Activated CD4-positive, alpha-beta T cell treated with anti-CD3 and anti-CD28 coated beads for 36 hours (primary cell): ENCODE measurements around the gene KIF26B. TPM values are rescaled to one million over a fixed set of nuclear protein-coding genes. Genes with fewer than 3 reads are reported as not detected.
"Not testable (repeated sequence)": the region's sequence is repeated elsewhere in the genome, so short reads cannot be mapped to it uniquely, and the experiment has no call there.

ENCODE experiments used
- ATAC-seq: fragments of 200-7000 bp; cut with Tn5 transposase; one replicate; pipeline ENCODE4 v1.10.0; 2021; ENCODE audit warnings: mild to moderate bottlenecking, moderate library complexity
- CTCF ChIA-PET: fragments of 350-600 bp; sonication (Branson Sonifier 250); formaldehyde crosslinking; loops from one replicate; lab custom pipeline; 2021; ENCODE audit warnings: antibody characterized with exemption; lab: Charles Lee
- POLR2A ChIA-PET: fragments of 350-600 bp; sonication (Branson Sonifier 250); formaldehyde crosslinking; loops from one replicate; lab custom pipeline; 2021; ENCODE audit warnings: antibody characterized with exemption, inconsistent platforms; lab: Charles Lee
- DNase-seq: peaks from one replicate; pipeline ENCODE4 v3.0.0-alpha.2; 2020
- H3K27ac Mint-ChIP-seq: one replicate; pipeline ENCODE4 v1.8.0; 2021; ENCODE audit warnings: mixed read lengths
- H3K27me3 Mint-ChIP-seq: one replicate; pipeline ENCODE4 v1.8.0; 2021; ENCODE audit warnings: mixed read lengths
- H3K36me3 Mint-ChIP-seq: one replicate; pipeline ENCODE4 v1.8.0; 2021; ENCODE audit warnings: low read depth, mixed read lengths
- H3K4me1 Mint-ChIP-seq: one replicate; pipeline ENCODE4 v1.8.0; 2021; ENCODE audit warnings: mixed read lengths
- H3K4me3 Mint-ChIP-seq: one replicate; pipeline ENCODE4 v1.8.0; 2021; ENCODE audit warnings: mild to moderate bottlenecking, moderate library complexity, mixed read lengths
- H3K9me3 Mint-ChIP-seq: one replicate; pipeline ENCODE4 v1.8.0; 2021; ENCODE audit warnings: low read depth, mixed read lengths
- intact Hi-C, 2 experiments: fragments of 100-400 bp; cut with DNase I in 1 of 2; cut with micrococcal nuclease in 1 of 2; formaldehyde crosslinking; loops; one replicate each; pipeline versions ENCODE4 v1.14.2 to v1.15.1; 2022 to 2024; cut with DNase I, micrococcal nuclease
- total RNA-seq, 2 experiments: library from RNA; stranded (reverse); gene quantifications; one replicate each; pipeline ENCODE4 v1.2.3, GENCODE V29; 2021

Gene KIF26B
- total RNA-seq, 2 experiments from 2014 or later: 0.16 to 0.23 TPM

- CTCF ChIA-PET: no interaction called here
- no peaks in the 10 kb centered on the region for H3K36me3 Mint-ChIP-seq
- H3K4me3 Mint-ChIP-seq: no peak overlapping the region
- intact Hi-C loops: no loop called here
- no peaks in the 10 kb centered on the region for H3K9me3 Mint-ChIP-seq
- H3K27ac Mint-ChIP-seq: no peak overlapping the region
- DNase-seq: no peak
- H3K27me3 Mint-ChIP-seq: peaks cover 5% of the 10 kb centered on the region
- no peak for ATAC-seq
- POLR2A ChIA-PET: no interaction called here
- peaks cover 2% of the 10 kb centered on the region for H3K4me1 Mint-ChIP-seq
These were observed 199.4 kb downstream of the KIF26B start for GRCh38 chr1:245353915-245354775.

- H3K4me3 Mint-ChIP-seq, intact Hi-C loops, H3K9me3 Mint-ChIP-seq, CTCF ChIA-PET, H3K36me3 Mint-ChIP-seq, DNase-seq, H3K4me1 Mint-ChIP-seq, H3K27ac Mint-ChIP-seq, H3K27me3 Mint-ChIP-seq, ATAC-seq: not testable (repeated sequence)
- POLR2A ChIA-PET: interaction anchor here (0.6 kb wide), 1 partner anchor 699 kb away, joined by 7 read pairs; no protein-coding TSS in a partner anchor
These were observed 201.3 kb downstream of the KIF26B start for GRCh38 chr1:245355851-245356630.

DNA sequence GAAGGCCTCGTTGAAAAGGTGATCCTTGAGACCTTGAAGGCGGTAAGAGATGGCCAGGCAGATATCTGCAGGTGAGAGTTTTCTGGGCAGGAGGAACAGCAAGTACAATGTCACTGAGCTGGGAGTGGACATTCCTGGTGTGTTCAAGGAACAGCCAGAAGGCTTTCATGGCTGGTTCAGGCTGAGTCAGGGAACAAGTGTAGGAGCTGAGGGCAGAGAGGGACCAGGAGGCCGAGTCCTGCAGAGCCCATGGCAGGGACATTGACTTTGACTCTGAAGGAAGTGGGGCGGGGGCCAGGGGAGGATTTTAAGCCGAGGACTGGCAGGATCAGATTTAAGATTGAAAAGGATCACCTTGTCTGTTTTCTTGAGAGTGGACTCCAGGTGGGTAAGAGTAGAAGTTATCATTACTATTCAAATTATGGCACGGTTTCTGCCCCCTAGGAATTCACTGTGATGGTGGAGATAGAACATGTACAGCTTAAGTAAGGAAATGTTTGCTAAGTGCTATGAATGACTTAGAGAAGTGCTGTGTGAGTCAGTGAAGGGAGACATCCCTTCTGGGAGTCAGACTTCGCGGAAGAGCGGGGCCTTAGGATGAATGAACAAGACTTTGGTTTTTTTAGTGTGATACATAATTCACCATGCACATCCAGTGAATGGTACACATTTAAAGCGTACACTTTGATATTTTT is 202.3 kb downstream of the KIF26B start:
- ChIA-PET CTCF (no interaction called here), POLR2A (interaction anchor here (0.6 kb wide), 1 partner anchor 698 kb away, joined by 7 read pairs; no protein-coding TSS in a partner anchor)
- H3K27ac Mint-ChIP-seq: no peak overlapping the region
- peaks cover 2% of the 10 kb centered on the region for H3K4me1 Mint-ChIP-seq
- intact Hi-C loops: no loop called here
- H3K36me3 Mint-ChIP-seq: no peaks in the 10 kb centered on the region
- DNase-seq: no peak
- no peak overlapping the region for H3K4me3 Mint-ChIP-seq
- peaks cover 3% of the 10 kb centered on the region for H3K27me3 Mint-ChIP-seq
- H3K9me3 Mint-ChIP-seq: no peaks in the 10 kb centered on the region
- no peak for ATAC-seq

DNA sequence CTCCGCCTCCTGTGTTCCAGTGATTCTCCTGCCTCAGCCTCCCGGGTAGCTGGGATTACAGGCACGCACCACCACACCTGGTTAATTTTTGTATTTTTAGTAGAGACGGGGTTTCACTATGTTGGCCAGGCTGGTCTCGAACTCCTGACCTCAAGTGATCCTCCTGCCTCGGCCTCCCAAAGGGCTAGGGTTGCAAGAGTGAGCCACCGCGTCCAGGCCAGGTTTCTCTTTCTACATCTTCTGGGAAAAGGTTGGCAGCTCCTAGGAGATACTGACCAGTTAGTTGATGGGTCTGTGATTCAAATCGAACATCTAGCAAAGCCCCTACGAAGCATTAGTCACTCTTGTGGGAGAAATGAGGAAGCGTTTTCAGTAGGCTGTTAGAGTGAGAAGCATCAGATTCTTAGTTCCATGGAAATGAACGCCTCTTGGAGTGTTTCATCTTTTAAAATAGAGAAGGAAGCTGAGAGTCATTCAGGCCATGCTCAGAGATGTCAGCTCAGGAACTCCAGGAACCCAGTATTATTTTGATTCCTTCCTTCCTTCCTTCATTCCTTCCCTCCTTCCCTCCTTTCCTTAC is 204.4 kb downstream of the KIF26B start:
- H3K4me1 Mint-ChIP-seq, DNase-seq, H3K36me3 Mint-ChIP-seq, H3K9me3 Mint-ChIP-seq, intact Hi-C loops, CTCF ChIA-PET, H3K27ac Mint-ChIP-seq, H3K27me3 Mint-ChIP-seq, ATAC-seq, H3K4me3 Mint-ChIP-seq, POLR2A ChIA-PET: not testable (repeated sequence)

GRCh38 chr1:245361065-245361464 is 206.3 kb downstream of the KIF26B start:
- Mint-ChIP-seq H3K9me3 (no peaks in the 10 kb centered on the region), H3K4me3 (no peak overlapping the region), H3K27ac (no peak overlapping the region), H3K27me3 (no peaks in the 10 kb centered on the region), H3K36me3 (no peaks in the 10 kb centered on the region), H3K4me1 (no peaks in the 10 kb centered on the region)
- ATAC-seq (no peak), DNase-seq (no peak)
- ChIA-PET POLR2A (no interaction called here), CTCF (no interaction called here)
- intact Hi-C loops: no loop called here

GRCh38 chr1:245361951-245362350 is 207.2 kb downstream of the KIF26B start:
- no peak overlapping the region for H3K4me3 Mint-ChIP-seq
- intact Hi-C loops: no loop called here
- ChIA-PET CTCF (interaction anchor here (0.7 kb wide), 1 partner anchor 76 kb away, joined by 4 read pairs; no protein-coding TSS in a partner anchor), POLR2A (no interaction called here)
- H3K27ac Mint-ChIP-seq: no peak overlapping the region
- no peaks in the 10 kb centered on the region for H3K9me3 Mint-ChIP-seq
- ATAC-seq (no peak), DNase-seq (no peak)
- H3K36me3 Mint-ChIP-seq: no peaks in the 10 kb centered on the region
- no peaks in the 10 kb centered on the region for H3K27me3 Mint-ChIP-seq
- no peaks in the 10 kb centered on the region for H3K4me1 Mint-ChIP-seq

DNA sequence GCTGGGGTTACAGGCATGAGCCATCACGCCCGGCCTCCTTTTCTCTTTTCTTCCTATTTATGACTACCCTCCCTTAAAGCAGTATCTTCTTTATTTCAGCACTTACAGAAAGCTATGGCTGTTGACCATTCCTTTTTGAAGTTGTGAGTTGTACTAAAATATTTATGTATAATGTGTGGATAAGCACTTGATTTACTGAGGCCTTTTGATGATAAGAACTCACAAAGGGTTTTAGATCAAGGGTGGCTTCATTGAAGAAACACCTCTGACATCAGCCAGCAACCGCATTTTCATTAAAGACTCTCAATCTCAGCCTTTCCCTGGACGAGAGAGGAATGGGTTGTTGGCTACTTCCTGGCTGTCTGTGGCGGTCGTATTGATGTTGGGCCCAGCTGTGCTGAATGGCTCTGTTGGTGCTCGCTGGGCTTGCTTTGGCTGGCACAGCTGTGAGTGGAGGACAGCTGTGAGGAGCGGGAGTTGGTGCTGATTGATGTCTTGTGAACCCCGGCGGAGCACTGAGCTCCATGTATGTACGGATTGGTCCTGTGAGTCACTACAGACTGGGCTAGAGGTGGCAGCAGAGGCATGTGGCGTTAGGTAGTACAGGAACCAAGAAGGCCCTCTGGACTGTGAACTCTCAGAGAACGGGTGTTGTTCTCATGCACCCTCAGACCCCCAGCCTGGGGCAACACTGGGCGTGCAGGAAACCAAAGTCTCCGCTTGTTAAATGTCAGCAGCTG is 208.8 kb downstream of the KIF26B start:
- ChIA-PET POLR2A (no interaction called here), CTCF (interaction anchor here (0.8 kb wide), 1 partner anchor 156 kb away, joined by 4 read pairs; no protein-coding TSS in a partner anchor)
- intact Hi-C loops: no loop called here
- no peak overlapping the region for H3K4me3 Mint-ChIP-seq
- no peaks in the 10 kb centered on the region for H3K27me3 Mint-ChIP-seq
- no peaks in the 10 kb centered on the region for H3K36me3 Mint-ChIP-seq
- no peaks in the 10 kb centered on the region for H3K4me1 Mint-ChIP-seq
- no peak overlapping the region for H3K27ac Mint-ChIP-seq
- H3K9me3 Mint-ChIP-seq: no peaks in the 10 kb centered on the region
- DNase-seq (no peak), ATAC-seq (no peak)

GRCh38 chr1:245365095-245366020 is 210.6 kb downstream of the KIF26B start:
- ChIA-PET POLR2A (no interaction called here), CTCF (interaction anchor here (1.3 kb wide), 1 partner anchor 189 kb away, joined by 3 read pairs; no protein-coding TSS in a partner anchor)
- DNase-seq (no peak), ATAC-seq (no peak)
- no peaks in the 10 kb centered on the region for H3K9me3 Mint-ChIP-seq
- no peaks in the 10 kb centered on the region for H3K36me3 Mint-ChIP-seq
- no peaks in the 10 kb centered on the region for H3K27me3 Mint-ChIP-seq
- no peak overlapping the region for H3K27ac Mint-ChIP-seq
- H3K4me1 Mint-ChIP-seq: no peaks in the 10 kb centered on the region
- intact Hi-C loops: no loop called here
- H3K4me3 Mint-ChIP-seq: no peak overlapping the region

GRCh38 chr1:245366886-245367285 is 212.1 kb downstream of the KIF26B start:
- Mint-ChIP-seq H3K27ac (no peak overlapping the region), H3K9me3 (no peaks in the 10 kb centered on the region), H3K36me3 (no peaks in the 10 kb centered on the region), H3K4me3 (no peak overlapping the region), H3K4me1 (no peaks in the 10 kb centered on the region), H3K27me3 (no peaks in the 10 kb centered on the region)
- DNase-seq: no peak
- ChIA-PET CTCF (no interaction called here), POLR2A (no interaction called here)
- intact Hi-C loops: no loop called here
- ATAC-seq: no peak
